T-cell (primary cell): Measurements from ENCODE around the gene AGBL3. TPM values are rescaled to one million over a fixed set of nuclear protein-coding genes. Genes with fewer than 3 reads are reported as not detected.
A peak's percentile ranks its signal among the peaks of the same experiment; 100 is the strongest.

Source experiments
- ATAC-seq, 4 experiments: fragments of 200-7000 bp in 3 of 4; fragments of 150-1000 bp in 1 of 4; cut with Tn5 transposase; replicated peaks in 1 of 4; 1 replicate in 3 of 4; 2 replicates in 1 of 4; pipeline ENCODE4 v1.10.0; 2021; ENCODE audit warnings: moderate library complexity in 3 of 4, mild to moderate bottlenecking in 2 of 4, moderate number of reproducible peaks in 1 of 4
- CTCF ChIA-PET, 2 donors: fragments of 300-600 bp; sonication (Branson Sonifier 250); formaldehyde crosslinking; loops; one replicate each; lab custom pipeline; 2022; ENCODE audit warnings: antibody characterized with exemption in 2 of 2; lab: Charles Lee
- POLR2A ChIA-PET, 2 donors: fragments of 300-600 bp; sonication (Branson Sonifier 250); formaldehyde crosslinking; loops; one replicate each; lab custom pipeline; 2022; ENCODE audit warnings: antibody characterized with exemption in 2 of 2; lab: Charles Lee
- DNase-seq, 35 experiments: peaks; one replicate each; pipeline versions ENCODE4 v3.0.0 to v3.0.0-alpha.2; 2013 to 2023
- H3K27ac ChIP-seq: one replicate; pipeline ENCODE4 v1.5.1; 2013; ENCODE audit warnings: low read length
- H3K27me3 ChIP-seq, 2 experiments: replicated peaks in 1 of 2; 1 replicate in 1 of 2; 2 replicates in 1 of 2; pipeline versions ENCODE4 v1.6.1 to v1.7.0; 2013; ENCODE audit warnings: low read length in 1 of 2, mixed read lengths in 1 of 2; ENCODE audit not compliant: control insufficient read depth in 2 of 2, insufficient read depth in 2 of 2; ENCODE audit errors: extremely low read depth in 1 of 2
- H3K36me3 ChIP-seq, 2 donors: 1 replicate in 1 of 2; 2 replicates in 1 of 2; pipeline versions ENCODE4 v1.6.1 to v1.7.0; 2013; ENCODE audit warnings: low read length in 1 of 2; ENCODE audit not compliant: control insufficient read depth in 2 of 2, insufficient read depth in 1 of 2; ENCODE audit errors: extremely low read depth in 1 of 2
- H3K4me1 ChIP-seq, 2 experiments: 1 replicate in 1 of 2; 2 replicates in 1 of 2; pipeline versions ENCODE4 v1.6.1 to v1.7.0; 2013; ENCODE audit warnings: low read length in 2 of 2, mixed read lengths in 1 of 2; ENCODE audit not compliant: insufficient read depth in 2 of 2, control insufficient read depth in 1 of 2; ENCODE audit errors: extremely low read depth in 1 of 2
- H3K4me3 ChIP-seq, 2 donors: 1 replicate in 1 of 2; 2 replicates in 1 of 2; pipeline versions ENCODE4 v1.5.1 to v1.7.0; 2013; ENCODE audit warnings: mild to moderate bottlenecking in 2 of 2, low read length in 1 of 2, moderate library complexity in 1 of 2; ENCODE audit not compliant: control insufficient read depth in 1 of 2; ENCODE audit errors: extremely low read depth in 1 of 2
- H3K9me3 ChIP-seq: 2 replicates; pipeline ENCODE4 v1.7.0; 2013
- H3K27ac Mint-ChIP-seq, 2 donors: one replicate each; pipeline ENCODE4 v1.8.0; 2020 to 2021; ENCODE audit warnings: mild to moderate bottlenecking in 2 of 2, mixed read lengths in 2 of 2
- H3K27me3 Mint-ChIP-seq, 2 donors: one replicate each; pipeline ENCODE4 v1.8.0; 2021 to 2022; ENCODE audit warnings: mixed read lengths in 2 of 2
- H3K36me3 Mint-ChIP-seq: one replicate; pipeline ENCODE4 v1.8.0; 2021; ENCODE audit warnings: mixed read lengths
- H3K4me1 Mint-ChIP-seq, 3 donors: one replicate each; pipeline ENCODE4 v1.8.0; 2020 to 2022; ENCODE audit warnings: mixed read lengths in 3 of 3, mild to moderate bottlenecking in 1 of 3
- H3K4me3 Mint-ChIP-seq, 3 donors: one replicate each; pipeline ENCODE4 v1.8.0; 2020 to 2022; ENCODE audit warnings: mild to moderate bottlenecking in 3 of 3, mixed read lengths in 3 of 3, moderate library complexity in 3 of 3
- H3K9me3 Mint-ChIP-seq, 3 donors: one replicate each; pipeline ENCODE4 v1.8.0; 2020 to 2022; ENCODE audit warnings: mixed read lengths in 3 of 3
- WGBS: methylation state at CpG from one replicate; pipeline ENCODE4 v1.1.5; 2013; ENCODE audit warnings: missing lambda C conversion rate; ENCODE audit not compliant: insufficient coverage; 5-methylcytosine and 5-hydroxymethylcytosine counted together
- total RNA-seq, 35 experiments: library from RNA in 6 of 35; stranded (reverse) in 6 of 35; fragments of 120-200 nt in 1 of 35; gene quantifications; one replicate each; pipeline versions ENCODE4 v1.2.1 to v1.2.4 and lab custom pipeline; 2013 to 2026

AGBL3 gene
- total RNA-seq, 5 donors from 2014 or later (not counting 1 experiment from before 2014, with no cell fraction given) = 2.5 to 6.7 (median 3.5) TPM

- no peak overlapping the region for H3K4me3 Mint-ChIP-seq
- no peaks in the 10 kb centered on the region for H3K36me3 Mint-ChIP-seq
- Histone ChIP-seq H3K27ac (no peak overlapping the region), H3K4me3 (no peak overlapping the region), H3K4me1 (peaks cover 0 to 9% of the 10 kb centered on the region in 2 experiments), H3K27me3 (no peaks in the 10 kb centered on the region), H3K9me3 (no peaks in the 10 kb centered on the region), H3K36me3 (no peaks in the 10 kb centered on the region)
- H3K27ac Mint-ChIP-seq = no peak overlapping the region
- ATAC-seq = no peak
- no peaks in the 10 kb centered on the region for H3K27me3 Mint-ChIP-seq
- ChIA-PET POLR2A (interaction anchor here (0.7 to 1.0 kb wide), 2 partner anchors 14 to 385 kb away, joined by 3 to 7 read pairs; no protein-coding TSS in a partner anchor), CTCF (interaction anchor here in 1 of 2 donors (0.6 kb wide), 1 partner anchor 300 kb away, joined by 3 read pairs; no protein-coding TSS in a partner anchor)
- DNase-seq = no peak
- H3K4me1 Mint-ChIP-seq = peaks cover 9 to 15% (median 9%) of the 10 kb centered on the region in 3 donors
- WGBS = no CpG with 5 or more reads among the region's 3 CpGs
- no peaks in the 10 kb centered on the region for H3K9me3 Mint-ChIP-seq
These were observed 45.0 kb upstream of the AGBL3 start for GRCh38 chr7:134941185-134941900.

GRCh38 chr7:134941952-134942351, 44.4 kb upstream of the AGBL3 start:
- Histone ChIP-seq H3K4me1 (peaks cover 0 to 9% of the 10 kb centered on the region in 2 experiments), H3K9me3 (no peaks in the 10 kb centered on the region), H3K4me3 (no peak overlapping the region), H3K27ac (no peak overlapping the region), H3K27me3 (no peaks in the 10 kb centered on the region), H3K36me3 (no peaks in the 10 kb centered on the region)
- Mint-ChIP-seq H3K9me3 (no peaks in the 10 kb centered on the region), H3K4me1 (peaks cover 14 to 21% (median 14%) of the 10 kb centered on the region in 3 donors), H3K36me3 (no peaks in the 10 kb centered on the region), H3K4me3 (no peak overlapping the region), H3K27ac (peak overlapping the region in 1 of 2 donors; percentile 16), H3K27me3 (no peaks in the 10 kb centered on the region)
- no peak for DNase-seq
- ChIA-PET POLR2A (no interaction called here), CTCF (interaction anchor here in 1 of 2 donors (0.6 kb wide), 1 partner anchor 301 kb away, joined by 3 read pairs; no protein-coding TSS in a partner anchor)
- ATAC-seq = no peak
- 69% methylated on average over 3 of the region's 5 CpGs for WGBS

DNA sequence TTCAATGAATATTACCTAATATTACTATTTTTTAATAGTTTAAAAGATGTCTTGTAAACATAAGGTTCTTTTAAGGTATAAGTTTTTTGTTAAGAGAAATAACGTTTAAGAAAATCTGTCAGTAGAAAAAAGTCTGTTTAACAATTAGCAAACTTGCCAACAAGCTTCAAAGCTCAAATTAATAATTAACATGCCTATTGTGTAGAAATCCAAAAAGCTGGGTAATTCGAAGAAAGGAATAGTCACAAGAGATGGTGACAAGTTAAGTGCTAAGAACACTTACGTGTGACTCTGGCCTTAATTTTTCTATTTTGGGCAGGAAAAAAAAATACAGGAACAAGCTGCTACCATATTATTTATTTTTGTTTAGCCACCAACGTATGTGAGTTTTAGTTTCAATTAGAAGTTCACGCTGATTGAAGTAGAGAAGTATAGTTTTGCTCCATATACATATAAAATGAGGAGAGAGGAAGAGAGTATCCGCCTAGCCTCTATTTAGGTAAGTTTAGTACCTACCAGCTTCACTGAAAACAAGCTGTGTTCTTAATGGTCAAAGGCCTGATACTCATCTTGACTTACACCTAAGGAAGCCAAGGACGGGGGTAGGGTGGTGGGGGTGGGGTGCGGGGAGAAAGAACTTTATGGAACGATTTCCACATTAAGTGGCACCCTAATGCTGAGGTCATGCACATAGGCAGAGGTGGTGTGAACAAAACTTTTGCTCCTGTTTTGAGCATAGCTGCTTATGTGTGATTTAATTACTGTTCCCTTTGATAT, 43.4 kb upstream of the AGBL3 start:
- H3K36me3 Mint-ChIP-seq = no peaks in the 10 kb centered on the region
- CTCF ChIA-PET = interaction anchor here in 1 of 2 donors (1.2 to 1.5 kb wide), 2 partner anchors 44 to 309 kb away, joined by 3 read pairs; partner anchors contain the start of gene AGBL3
- Histone ChIP-seq H3K4me1 (peaks cover 0 to 9% of the 10 kb centered on the region in 2 experiments), H3K27ac (no peak overlapping the region), H3K36me3 (no peaks in the 10 kb centered on the region), H3K4me3 (no peak overlapping the region), H3K9me3 (no peaks in the 10 kb centered on the region), H3K27me3 (no peaks in the 10 kb centered on the region)
- H3K27me3 Mint-ChIP-seq = no peaks in the 10 kb centered on the region
- no peak overlapping the region for H3K27ac Mint-ChIP-seq
- no CpG with 5 or more reads among the region's 9 CpGs for WGBS
- DNase-seq (no peak), ATAC-seq (no peak)
- H3K4me1 Mint-ChIP-seq = peaks cover 16 to 25% (median 16%) of the 10 kb centered on the region in 3 donors
- POLR2A ChIA-PET = no interaction called here
- H3K4me3 Mint-ChIP-seq = no peak overlapping the region
- H3K9me3 Mint-ChIP-seq = no peaks in the 10 kb centered on the region

DNA sequence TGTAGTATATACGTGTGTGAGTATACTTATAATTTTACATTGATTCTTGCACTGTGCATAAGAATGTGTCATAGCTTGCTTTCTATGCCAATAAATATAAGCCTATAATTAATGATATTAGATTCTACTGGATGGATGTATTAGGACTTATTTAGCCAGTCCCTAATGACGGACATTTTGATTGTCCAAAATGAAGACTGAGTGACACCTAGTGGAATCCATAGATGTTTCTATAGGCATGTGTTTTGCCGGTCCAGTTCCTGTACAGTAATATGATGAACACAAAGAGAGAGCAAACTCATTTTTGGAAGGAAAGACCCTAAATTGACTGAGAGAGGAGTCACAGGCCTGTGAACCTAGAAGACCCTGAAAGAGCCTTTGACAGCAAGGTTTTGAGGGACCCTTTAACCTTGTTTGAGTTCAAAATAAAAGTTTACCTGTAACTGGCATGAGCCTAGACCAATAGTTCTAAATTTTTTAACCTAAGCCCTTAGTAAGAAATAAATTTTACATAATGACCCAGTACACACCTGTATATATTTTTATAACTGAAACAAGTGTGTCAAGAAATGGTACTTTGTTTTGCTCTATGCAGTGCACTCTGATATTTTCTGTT, 42.4 kb upstream of the AGBL3 start:
- H3K4me3 ChIP-seq = no peak overlapping the region
- Mint-ChIP-seq H3K4me1 (peaks cover 16 to 25% (median 16%) of the 10 kb centered on the region in 3 donors), H3K9me3 (no peaks in the 10 kb centered on the region), H3K36me3 (no peaks in the 10 kb centered on the region), H3K27me3 (no peaks in the 10 kb centered on the region), H3K27ac (no peak overlapping the region), H3K4me3 (no peak overlapping the region)
- ATAC-seq (no peak), DNase-seq (peak in 1 of 35 experiments; percentile 7)
- H3K27me3 ChIP-seq = no peaks in the 10 kb centered on the region
- peaks cover 0 to 9% of the 10 kb centered on the region in 2 experiments for H3K4me1 ChIP-seq
- ChIA-PET CTCF (interaction anchor here in 1 of 2 donors (1.2 to 1.5 kb wide), 2 partner anchors 43 to 310 kb away, joined by 3 read pairs; partner anchors contain the start of gene AGBL3), POLR2A (no interaction called here)
- 60% methylated on average over 1 of the region's 3 CpGs for WGBS
- no peaks in the 10 kb centered on the region for H3K9me3 ChIP-seq
- no peak overlapping the region for H3K27ac ChIP-seq
- no peaks in the 10 kb centered on the region for H3K36me3 ChIP-seq

DNA sequence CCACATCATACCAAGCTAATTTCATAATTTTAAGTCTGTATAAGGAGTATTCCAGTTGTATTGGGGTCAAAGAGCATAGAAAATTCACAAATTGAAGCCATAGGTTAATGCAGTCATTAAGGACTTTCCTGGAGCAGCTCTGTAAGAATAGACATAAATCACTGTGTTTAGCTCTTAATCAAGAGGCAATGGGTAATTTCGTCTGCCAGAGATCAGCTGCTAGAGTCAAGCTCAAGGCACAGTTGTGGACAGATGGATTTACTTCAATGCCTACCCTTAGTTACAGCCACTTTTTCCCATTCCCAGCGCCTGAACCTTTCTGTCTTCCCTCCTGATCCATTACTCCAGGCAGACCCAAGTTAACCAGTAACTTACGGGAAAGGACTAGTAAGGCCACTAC, 40.6 kb upstream of the AGBL3 start:
- Histone ChIP-seq H3K27me3 (no peaks in the 10 kb centered on the region), H3K4me1 (peaks cover 0 to 9% of the 10 kb centered on the region in 2 experiments), H3K4me3 (no peak overlapping the region), H3K27ac (no peak overlapping the region), H3K9me3 (no peaks in the 10 kb centered on the region), H3K36me3 (no peaks in the 10 kb centered on the region)
- H3K27ac Mint-ChIP-seq = no peak overlapping the region
- CTCF ChIA-PET = no interaction called here
- H3K4me1 Mint-ChIP-seq = peaks cover 16 to 25% (median 16%) of the 10 kb centered on the region in 3 donors
- no peaks in the 10 kb centered on the region for H3K27me3 Mint-ChIP-seq
- H3K4me3 Mint-ChIP-seq = no peak overlapping the region
- WGBS = 60% methylated on average over 1 of the region's 3 CpGs
- H3K9me3 Mint-ChIP-seq = no peaks in the 10 kb centered on the region
- no peaks in the 10 kb centered on the region for H3K36me3 Mint-ChIP-seq
- POLR2A ChIA-PET = interaction anchor here in 1 of 2 donors (0.5 kb wide), 1 partner anchor 234 kb away, joined by 6 read pairs; no protein-coding TSS in a partner anchor
- ATAC-seq (no peak), DNase-seq (no peak)

- H3K36me3 ChIP-seq = no peaks in the 10 kb centered on the region
- no CpG with 5 or more reads among the region's 2 CpGs for WGBS
- peak overlapping the region; percentile 1 to 86 for H3K27ac Mint-ChIP-seq
- H3K36me3 Mint-ChIP-seq = no peaks in the 10 kb centered on the region
- DNase-seq (peak in 7 of 35 experiments; percentile 2 to 22 (median 5)), ATAC-seq (peak; percentile 58 to 89 (median 84))
- H3K4me3 ChIP-seq = no peak overlapping the region
- no peaks in the 10 kb centered on the region for H3K27me3 ChIP-seq
- H3K4me1 Mint-ChIP-seq = peaks cover 16 to 25% (median 16%) of the 10 kb centered on the region in 3 donors
- POLR2A ChIA-PET = interaction anchor here in 1 of 2 donors (0.5 kb wide), 1 partner anchor 235 kb away, joined by 6 read pairs; no protein-coding TSS in a partner anchor
- no peaks in the 10 kb centered on the region for H3K9me3 ChIP-seq
- peak overlapping the region in 1 of 3 donors; percentile 9 for H3K4me3 Mint-ChIP-seq
- H3K9me3 Mint-ChIP-seq = no peaks in the 10 kb centered on the region
- no peak overlapping the region for H3K27ac ChIP-seq
- peaks cover 0 to 9% of the 10 kb centered on the region in 2 experiments for H3K4me1 ChIP-seq
- CTCF ChIA-PET = no interaction called here
- H3K27me3 Mint-ChIP-seq = no peaks in the 10 kb centered on the region
These were observed 40.0 kb upstream of the AGBL3 start for GRCh38 chr7:134946260-134946659.
